HCT116 (cell line): ENCODE data around the gene MRPS18A.

ENCODE experiments used
- ATF3 ChIP-seq: IDR thresholded peaks from 2 replicates; pipeline ENCODE4 v1.6.1; 2012
- CTCF ChIP-seq, 3 experiments: fragments of 200-600 bp in 1 of 3; sonication (generic) in 1 of 3; IDR thresholded peaks in 2 of 3; conservative IDR thresholded peaks in 1 of 3; 2 replicates each; pipeline ENCODE4 v1.5.1; 2012 to 2017; ENCODE audit warnings: low read depth in 2 of 3, low read length in 2 of 3, antibody characterized with exemption in 1 of 3, borderline replicate concordance in 1 of 3, control low read depth in 1 of 3, mild to moderate bottlenecking in 1 of 3, mixed read lengths in 1 of 3, mixed run types in 1 of 3, moderate library complexity in 1 of 3; ENCODE audit not compliant: insufficient read depth in 1 of 3
- EZH2 ChIP-seq: fragments of 200-600 bp; sonication (generic); IDR thresholded peaks from 2 replicates; pipeline ENCODE4 v1.6.1; 2017; ENCODE audit warnings: antibody characterized with exemption, mixed run types
- EZH2phosphoT487 ChIP-seq: fragments of 200-600 bp; IDR thresholded peaks from 2 replicates; pipeline ENCODE4 v1.6.1; 2018; ENCODE audit warnings: antibody characterized with exemption, borderline replicate concordance
- JUND ChIP-seq: IDR thresholded peaks from 2 replicates; pipeline ENCODE4 v1.6.1; 2012
- POLR2A ChIP-seq: IDR thresholded peaks from 2 replicates; pipeline ENCODE4 v1.7.0; 2011; ENCODE audit warnings: borderline replicate concordance; ENCODE audit not compliant: insufficient read depth, insufficient read length; ENCODE audit errors: extremely low read depth
- SIN3A ChIP-seq: IDR thresholded peaks from 2 replicates; pipeline ENCODE4 v1.6.1; 2012; ENCODE audit warnings: low read depth
- YY1 ChIP-seq: IDR thresholded peaks from 2 replicates; pipeline ENCODE4 v1.6.1; 2011; ENCODE audit warnings: low read length, low read depth, moderate library complexity, mild to moderate bottlenecking; ENCODE audit not compliant: insufficient replicate concordance; ENCODE audit errors: extremely low read depth
- ZBTB33 ChIP-seq: IDR thresholded peaks from 2 replicates; pipeline ENCODE4 v1.6.1; 2011; ENCODE audit warnings: mild to moderate bottlenecking, low read length, moderate library complexity; ENCODE audit not compliant: insufficient replicate concordance; ENCODE audit errors: extremely low read depth

- TF ChIP-seq EZH2 (no peak), EZH2phosphoT487 (no peak), ATF3 (no peak), CTCF (IDR thresholded peaks at IDR 0.05 in 2 of 3, conservative IDR thresholded peaks at IDR 0.05 in 1 of 3; ENCODE audit: borderline replicate concordance in 1 of 3, insufficient read depth in 1 of 3, low read depth in 2 of 3, low read length in 2 of 3) (no peak), ZBTB33 (no peak), YY1 (no peak), SIN3A (no peak), POLR2A (no peak), JUND (no peak)
Measured at GRCh38 chr6:43630980-43631619, 56.5 kb downstream of the MRPS18A start.
